Measurements from ENCODE around the gene S100PBP.
"Not testable (repeated sequence)": the region's sequence is repeated elsewhere in the genome, so short reads cannot be mapped to it uniquely, and the experiment has no call there.

The S100PBP gene

GRCh38 chr1:32786856-32787255, 30.6 kb upstream of the S100PBP start:
- DNase-seq = no peak

DNA sequence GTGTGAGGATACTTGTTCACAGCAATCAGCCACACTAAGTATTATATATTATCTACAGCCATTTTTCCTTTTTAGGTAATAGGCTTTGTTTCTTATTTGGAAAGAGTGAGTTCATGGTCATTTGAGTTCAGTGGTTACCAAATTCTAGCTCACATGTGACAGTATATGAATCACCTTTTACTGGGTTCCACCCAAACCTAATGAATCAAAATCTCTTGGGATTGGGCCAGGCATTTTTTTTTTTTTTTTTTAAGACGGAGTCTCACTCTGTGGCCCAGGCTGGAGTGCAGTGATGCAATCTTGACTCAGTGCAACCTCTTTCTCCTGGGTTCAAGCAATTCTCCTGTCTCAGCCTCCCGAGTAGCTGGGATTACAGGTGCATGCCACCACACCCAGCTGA, 28.1 kb upstream of the S100PBP start:
- not testable (repeated sequence) for DNase-seq

DNA sequence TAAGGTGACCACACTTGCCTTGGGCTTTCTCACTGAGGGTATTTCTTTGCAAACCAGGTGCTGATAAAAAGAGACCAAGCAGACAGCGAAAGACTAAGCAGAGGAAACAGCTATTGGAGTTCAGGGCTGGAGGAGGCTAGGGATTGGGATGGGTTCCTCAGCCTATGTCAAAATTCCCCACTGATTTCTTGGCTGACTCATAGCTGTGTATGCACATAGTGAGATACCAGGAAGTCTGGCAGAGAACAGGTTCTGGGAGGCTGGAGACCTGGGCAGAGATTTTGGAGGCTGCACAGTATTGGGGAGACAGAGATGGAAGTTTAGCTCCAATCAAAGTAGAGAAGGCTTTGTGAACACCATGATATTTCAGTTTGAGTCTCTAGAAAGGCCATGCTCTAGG, 25.6 kb upstream of the S100PBP start:
- DNase-seq = no peak

- not testable (repeated sequence) for DNase-seq
Observed at GRCh38 chr1:32795763-32796162, 21.7 kb upstream of the S100PBP start.

GRCh38 chr1:32797456-32797855, 20.0 kb upstream of the S100PBP start:
- DNase-seq = no peak

DNA sequence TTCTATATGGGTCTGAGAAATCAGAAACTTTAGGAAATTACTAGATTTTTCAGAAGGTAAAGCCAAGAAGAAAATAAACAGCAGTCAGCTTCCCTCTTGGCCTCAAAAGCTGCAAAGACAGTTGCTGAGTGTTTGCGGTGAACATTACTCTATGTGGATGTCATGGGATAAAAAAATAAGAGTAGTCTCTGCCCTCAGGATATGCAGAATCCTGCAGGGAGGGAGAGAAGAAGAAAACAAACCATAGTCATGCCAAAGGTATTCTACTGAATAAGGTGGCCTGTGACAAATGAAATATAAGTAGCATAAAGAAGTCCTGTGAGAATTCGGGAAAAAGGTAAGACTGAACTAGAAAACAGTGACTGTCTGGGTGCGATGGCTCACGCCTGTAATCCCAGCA, 19.3 kb upstream of the S100PBP start:
- DNase-seq = no peak

GRCh38 chr1:32798679-32799416, 18.6 kb upstream of the S100PBP start:
- DNase-seq = peak; percentile 86

- DNase-seq = peak; percentile 75
Observed at GRCh38 chr1:32801096-32801715, 16.2 kb upstream of the S100PBP start.

DNA sequence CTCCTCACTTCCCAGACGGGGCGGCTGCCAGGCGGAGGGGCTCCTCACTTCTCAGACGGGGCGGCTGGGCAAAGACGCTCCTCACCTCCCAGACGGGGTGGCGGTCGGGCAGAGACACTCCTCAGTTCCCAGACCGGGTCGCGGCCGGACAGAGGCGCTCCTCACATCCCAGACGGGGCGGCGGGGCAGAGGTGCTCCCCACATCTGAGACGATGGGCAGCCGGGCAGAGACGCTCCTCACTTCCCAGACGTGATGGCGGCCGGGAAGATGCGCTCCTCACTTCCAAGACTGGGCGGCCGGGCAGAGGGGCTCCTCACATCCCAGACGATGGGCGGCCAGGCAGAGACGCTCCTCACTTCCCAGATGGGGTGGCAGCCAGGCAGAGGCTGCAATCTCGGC, 13.0 kb upstream of the S100PBP start:
- DNase-seq = not testable (repeated sequence)

- no peak for DNase-seq
Observed at GRCh38 chr1:32806290-32806689, 11.2 kb upstream of the S100PBP start.

DNA sequence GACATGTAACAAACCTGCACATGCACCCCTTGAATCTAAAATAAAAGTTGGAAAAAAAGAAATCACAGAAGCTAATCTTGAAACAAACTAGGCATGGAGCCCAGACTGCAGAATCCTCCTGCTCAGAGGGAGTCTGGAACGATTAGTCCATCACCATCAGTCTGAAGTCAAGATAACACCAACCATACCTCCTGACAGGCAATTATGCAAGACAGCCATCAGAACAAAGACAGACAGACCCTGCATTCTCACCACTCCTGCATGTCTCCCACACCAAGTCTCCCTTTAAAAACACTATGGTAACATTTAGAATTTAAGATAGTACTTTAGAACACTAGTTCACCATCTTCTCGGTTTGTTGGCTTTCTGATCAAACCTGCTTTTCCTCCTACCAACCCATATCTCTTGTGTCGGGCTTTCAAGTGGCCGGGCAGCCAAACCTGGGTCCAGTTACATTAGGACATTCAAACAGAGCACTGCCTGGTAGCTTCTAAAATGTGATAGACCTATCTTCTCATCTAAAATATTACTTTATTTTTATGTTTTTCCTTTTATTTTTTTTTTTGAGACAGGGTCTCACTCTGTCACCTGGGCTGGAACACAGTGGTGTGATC, 10.4 kb upstream of the S100PBP start:
- no peak for DNase-seq

- peak; percentile 20 for DNase-seq
Observed at GRCh38 chr1:32808580-32808979, 8.9 kb upstream of the S100PBP start.

GRCh38 chr1:32810358-32810757, 7.1 kb upstream of the S100PBP start:
- DNase-seq = no peak

DNA sequence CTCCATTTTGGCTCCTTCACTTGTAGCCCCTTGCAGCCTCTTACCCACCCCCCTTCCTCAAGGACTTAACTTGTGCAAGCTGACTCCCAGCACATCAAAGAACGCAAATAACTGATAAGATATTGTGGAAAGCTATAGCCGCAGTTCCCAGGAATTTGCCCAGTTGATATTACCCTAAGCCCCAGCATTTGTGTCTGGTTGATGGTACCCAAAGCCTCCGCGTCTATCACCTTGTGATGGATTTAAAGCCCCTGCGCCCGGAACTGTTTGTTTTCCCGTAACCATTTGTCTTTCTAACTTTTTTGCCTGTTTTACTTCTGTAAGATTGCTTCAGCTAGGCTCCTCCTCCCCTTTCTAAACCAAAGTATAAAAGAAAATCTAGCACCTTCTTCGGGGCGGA, 6.2 kb upstream of the S100PBP start:
- DNase-seq = no peak

GRCh38 chr1:32811917-32812316, 5.5 kb upstream of the S100PBP start:
- DNase-seq = no peak

DNA sequence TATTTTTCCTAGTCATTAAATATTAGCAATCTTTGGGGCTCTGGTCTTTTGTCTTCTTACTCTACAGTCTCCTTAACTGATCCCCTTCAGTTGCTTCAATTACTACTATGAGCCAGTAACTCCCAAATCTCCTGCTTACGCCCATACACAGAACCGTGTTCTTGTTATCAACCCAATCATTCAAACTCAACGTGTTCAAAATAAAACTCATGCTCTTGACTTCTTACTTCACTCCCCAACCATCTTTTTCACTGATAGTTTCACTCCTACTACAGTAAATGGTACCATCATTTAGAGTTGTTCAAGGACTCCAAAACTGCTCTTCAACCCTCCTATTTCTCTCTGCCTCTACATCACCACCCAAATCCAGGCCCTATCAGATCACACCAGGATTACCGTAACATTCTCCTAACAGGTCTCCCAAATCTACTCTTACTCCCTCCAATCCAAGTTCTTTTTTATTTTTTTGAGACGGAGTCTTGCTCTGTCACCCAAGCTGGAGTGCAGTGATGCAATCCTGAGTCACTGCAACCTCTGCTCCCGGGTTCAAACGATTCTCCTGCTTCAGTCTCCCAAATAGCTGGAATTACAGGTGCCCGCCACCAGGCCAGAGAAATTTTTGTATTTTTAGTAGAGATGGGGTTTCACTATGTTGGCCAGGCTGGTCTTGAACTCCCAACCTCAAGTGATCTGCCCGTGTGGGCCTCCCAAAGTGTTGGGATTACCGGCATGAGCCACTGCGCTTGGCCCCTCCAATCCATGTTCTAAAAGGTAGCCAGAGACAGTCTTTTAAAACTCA, 3.3 kb upstream of the S100PBP start:
- no peak for DNase-seq

GRCh38 chr1:32816676-32817158, 736 bp upstream of the S100PBP start:
- peak; percentile 16 for DNase-seq

DNA sequence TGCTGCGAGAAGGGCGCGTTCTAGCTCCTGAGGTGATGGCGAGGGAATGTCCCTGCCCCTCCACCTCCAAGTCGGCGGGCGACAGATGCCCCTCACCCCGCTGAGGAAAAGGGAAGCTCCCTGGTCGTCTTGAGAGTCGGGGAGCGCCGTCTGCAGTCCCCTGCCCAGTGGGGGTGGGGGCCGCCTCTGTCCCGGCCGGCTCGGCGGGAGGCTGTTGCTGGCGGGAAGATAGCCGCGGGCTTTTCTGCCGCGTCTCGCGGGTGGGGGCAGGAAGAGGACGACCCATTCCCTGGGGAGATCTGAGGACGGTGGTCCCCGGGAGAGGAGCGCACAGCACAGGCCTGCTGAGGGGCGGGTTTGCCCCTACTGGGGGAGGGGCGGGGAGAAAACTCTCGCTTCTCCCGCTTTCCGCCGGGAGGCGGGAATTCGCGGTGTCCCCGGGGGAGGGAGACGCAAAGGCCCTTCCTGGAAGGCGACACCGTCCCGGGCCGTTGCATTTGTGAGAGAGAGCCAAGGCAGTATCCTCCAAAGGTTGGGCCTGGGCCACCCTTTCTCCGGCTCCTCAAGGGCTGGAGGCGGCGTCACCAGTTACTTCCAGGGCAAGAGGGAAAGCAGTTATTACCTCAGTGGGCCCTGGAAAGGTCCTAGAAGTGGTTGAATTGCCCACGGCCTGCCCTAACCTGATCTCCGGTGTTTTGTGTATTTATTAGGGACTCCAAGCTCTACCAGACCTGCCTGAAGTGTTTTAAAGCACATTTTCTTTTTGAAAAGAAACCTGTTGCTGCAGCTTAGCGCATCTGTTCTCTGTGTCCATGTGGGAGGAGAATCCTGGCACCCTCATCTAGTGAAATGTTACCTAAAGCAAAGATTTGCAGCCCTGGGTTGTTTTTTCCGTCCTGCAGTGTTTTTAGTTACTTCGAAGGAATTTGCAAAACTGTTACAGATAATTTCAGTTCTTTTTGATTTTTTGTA, 648 bp downstream of the S100PBP start:
- peak; percentile 48 for DNase-seq

DNA sequence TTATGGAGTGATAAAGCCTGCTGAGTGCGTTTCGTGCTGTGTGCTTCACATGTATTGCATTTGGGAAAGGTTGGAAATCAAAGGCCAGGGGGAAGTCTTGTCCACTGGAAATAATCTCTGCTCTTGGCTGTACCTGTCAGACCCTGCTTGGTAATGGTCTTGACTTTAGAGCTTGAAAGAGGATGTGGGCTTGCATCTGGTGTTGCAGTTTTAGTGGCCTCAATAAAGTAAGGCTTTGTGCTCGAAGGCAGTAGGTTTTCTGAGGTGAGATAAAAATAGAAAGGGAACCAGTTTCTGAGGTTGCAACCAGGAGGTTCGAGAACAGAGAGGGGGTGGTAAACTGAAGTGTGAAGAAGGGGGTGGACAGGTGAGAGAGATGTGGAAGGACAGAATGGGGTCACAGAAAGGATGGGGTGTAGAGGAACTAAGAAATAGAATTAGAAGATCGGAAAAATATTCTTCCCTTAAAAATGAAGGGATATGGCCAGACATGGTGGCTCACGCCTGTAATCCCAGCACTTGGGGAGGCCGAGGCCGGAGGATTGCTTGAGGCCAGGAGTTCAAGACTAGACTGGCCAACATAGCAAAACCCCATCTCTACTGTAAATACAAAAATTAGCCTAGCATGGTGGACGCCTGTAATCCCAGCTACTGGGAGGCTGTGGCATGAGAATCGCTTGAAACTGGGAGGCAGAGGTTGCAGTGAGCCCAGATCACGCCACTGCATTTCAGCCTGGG, 1.5 kb downstream of the S100PBP start:
- DNase-seq = peak; percentile 75

DNA sequence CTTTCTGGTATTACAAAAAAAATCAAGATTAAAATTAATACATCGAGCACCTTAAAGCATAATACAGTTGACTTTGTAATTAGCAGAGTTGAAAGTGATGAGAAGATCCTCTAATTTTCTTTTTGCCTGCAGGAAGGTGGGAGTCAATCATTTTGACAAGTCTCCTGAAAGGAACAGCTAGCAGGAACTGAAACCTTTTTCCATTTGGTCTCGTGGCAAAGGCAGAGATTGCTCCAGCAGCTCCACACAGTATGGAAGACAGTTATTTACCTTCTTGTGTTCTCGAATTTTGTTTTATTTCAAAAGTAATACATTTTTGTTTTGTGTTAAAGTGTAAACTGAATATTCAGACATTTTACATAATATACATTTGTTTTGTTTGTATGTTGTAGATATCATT, 7.7 kb downstream of the S100PBP start:
- no peak for DNase-seq

- no peak for DNase-seq
Observed at GRCh38 chr1:32828341-32828740, 10.9 kb downstream of the S100PBP start.
